Activated T-cell treated with anti-CD3 and anti-CD28 coated beads, Interleukin-2, amount 50 U/mL, for 24 hours (primary cell): ENCODE measurements around the gene WWC1.
"Not testable (repeated sequence)": the region's sequence is repeated elsewhere in the genome, so short reads cannot be mapped to it uniquely, and the experiment has no call there.

ENCODE experiments used
- DNase-seq: peaks from one replicate; pipeline ENCODE4 v3.0.0-alpha.2; 2020
- H3K27ac Mint-ChIP-seq: 2 replicates; pipeline ENCODE4 v1.8.0; 2020; ENCODE audit warnings: mild to moderate bottlenecking, mixed read lengths
- H3K27me3 Mint-ChIP-seq: 2 replicates; pipeline ENCODE4 v1.8.0; 2020; ENCODE audit warnings: mixed read lengths
- H3K36me3 Mint-ChIP-seq: 2 replicates; pipeline ENCODE4 v1.8.0; 2020; ENCODE audit warnings: low read depth, mixed read lengths
- H3K4me1 Mint-ChIP-seq: 2 replicates; pipeline ENCODE4 v1.8.0; 2020; ENCODE audit warnings: low read depth, mixed read lengths
- H3K4me3 Mint-ChIP-seq: 2 replicates; pipeline ENCODE4 v1.8.0; 2020; ENCODE audit warnings: mild to moderate bottlenecking, moderate library complexity, mixed read lengths
- H3K9me3 Mint-ChIP-seq: 2 replicates; pipeline ENCODE4 v1.8.0; 2020; ENCODE audit warnings: mixed read lengths

The WWC1 gene

DNA sequence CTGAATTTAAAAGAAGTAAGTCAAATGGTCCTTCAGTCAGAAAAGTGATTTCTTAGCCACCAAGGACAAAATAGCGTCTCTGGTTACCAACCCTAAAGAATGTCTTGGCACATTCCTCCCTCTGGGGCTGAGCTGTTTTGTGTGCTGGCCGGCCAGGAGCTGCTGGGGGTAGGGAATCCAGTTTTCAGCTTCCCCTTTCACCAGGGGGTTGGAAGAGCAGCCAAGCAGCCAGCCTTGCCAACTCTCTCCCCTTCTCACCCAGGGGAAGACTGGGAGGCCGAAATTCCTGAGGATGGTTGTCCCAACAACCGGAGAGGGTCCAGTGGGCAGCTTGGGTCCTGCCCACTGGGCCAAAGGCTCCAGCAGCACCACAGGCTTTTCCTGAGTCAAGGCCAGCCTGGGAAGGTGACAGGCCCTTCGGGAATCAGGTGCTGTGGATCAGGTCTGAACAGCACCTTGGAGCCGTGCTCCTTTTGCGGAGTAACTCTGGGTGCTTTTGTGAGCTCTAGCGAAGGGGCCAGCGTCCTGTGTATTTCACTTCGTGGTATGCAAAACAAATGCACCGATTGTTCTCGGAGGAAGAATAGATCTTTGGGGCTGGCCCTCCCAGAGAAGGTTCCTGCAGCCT, 4.2 kb downstream of the WWC1 start:
- Mint-ChIP-seq H3K4me3 (no peak overlapping the region), H3K4me1 (peaks cover 14% of the 10 kb centered on the region), H3K36me3 (no peaks in the 10 kb centered on the region), H3K9me3 (no peaks in the 10 kb centered on the region), H3K27me3 (peaks cover 32% of the 10 kb centered on the region), H3K27ac (no peak overlapping the region)
- DNase-seq = no peak

- Mint-ChIP-seq H3K9me3 (no peaks in the 10 kb centered on the region), H3K27me3 (peaks cover 26% of the 10 kb centered on the region), H3K36me3 (no peaks in the 10 kb centered on the region), H3K4me3 (no peak overlapping the region), H3K27ac (no peak overlapping the region), H3K4me1 (peaks cover 9% of the 10 kb centered on the region)
- DNase-seq = no peak
Measured at GRCh38 chr5:168296682-168297081, 5.2 kb downstream of the WWC1 start.

DNA sequence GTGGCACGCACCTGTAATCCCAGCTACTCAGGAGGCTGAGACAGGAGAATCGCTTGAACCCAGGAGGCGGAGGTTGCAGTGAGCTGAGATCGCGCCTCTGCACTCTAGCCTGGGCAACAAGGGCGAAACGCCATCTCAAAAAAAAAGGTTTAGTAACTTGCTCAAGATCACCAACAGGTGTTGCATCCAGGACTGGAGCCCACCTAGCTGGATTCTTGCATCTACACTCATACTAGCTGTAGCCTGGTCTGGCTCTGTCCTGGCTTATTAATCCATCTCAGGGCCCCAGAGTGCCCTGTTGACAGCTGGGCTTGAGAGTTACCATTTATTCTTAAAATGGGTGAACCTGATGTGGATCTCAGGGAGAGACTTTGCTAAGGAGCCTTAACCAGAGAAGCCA, 7.5 kb downstream of the WWC1 start:
- no peak overlapping the region for H3K27ac Mint-ChIP-seq
- peaks cover 11% of the 10 kb centered on the region for H3K27me3 Mint-ChIP-seq
- no peaks in the 10 kb centered on the region for H3K9me3 Mint-ChIP-seq
- no peak for DNase-seq
- H3K4me3 Mint-ChIP-seq = no peak overlapping the region
- H3K4me1 Mint-ChIP-seq = no peaks in the 10 kb centered on the region
- no peaks in the 10 kb centered on the region for H3K36me3 Mint-ChIP-seq

DNA sequence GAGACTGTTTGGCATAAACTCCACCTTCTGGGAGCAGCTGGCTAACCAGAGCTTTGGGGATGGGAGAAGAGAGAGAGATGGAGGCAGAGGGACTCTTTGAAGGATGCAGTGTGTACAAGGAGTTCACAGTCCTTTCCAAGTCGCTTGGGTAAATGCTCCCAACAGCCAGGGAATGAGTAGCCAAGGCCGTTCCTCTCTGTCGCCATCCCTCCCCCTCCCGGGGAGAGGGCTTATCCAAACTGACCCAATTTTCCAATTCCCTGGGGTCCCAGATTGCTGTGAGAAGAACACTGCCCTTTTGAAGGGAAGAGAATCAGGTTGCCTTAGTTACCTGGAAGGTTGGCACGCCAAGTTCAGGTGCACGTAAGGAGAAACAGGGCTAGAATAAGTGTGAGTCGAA, 7.9 kb downstream of the WWC1 start:
- Mint-ChIP-seq H3K4me3 (no peak overlapping the region), H3K27me3 (peaks cover 7% of the 10 kb centered on the region), H3K4me1 (no peaks in the 10 kb centered on the region), H3K27ac (no peak overlapping the region), H3K36me3 (no peaks in the 10 kb centered on the region), H3K9me3 (no peaks in the 10 kb centered on the region)
- no peak for DNase-seq

- H3K36me3 Mint-ChIP-seq = no peaks in the 10 kb centered on the region
- H3K27ac Mint-ChIP-seq = no peak overlapping the region
- H3K27me3 Mint-ChIP-seq = peaks cover 3% of the 10 kb centered on the region
- H3K4me3 Mint-ChIP-seq = no peak overlapping the region
- no peaks in the 10 kb centered on the region for H3K4me1 Mint-ChIP-seq
- H3K9me3 Mint-ChIP-seq = no peaks in the 10 kb centered on the region
- DNase-seq = no peak
Measured at GRCh38 chr5:168300326-168301182, 9.1 kb downstream of the WWC1 start.

DNA sequence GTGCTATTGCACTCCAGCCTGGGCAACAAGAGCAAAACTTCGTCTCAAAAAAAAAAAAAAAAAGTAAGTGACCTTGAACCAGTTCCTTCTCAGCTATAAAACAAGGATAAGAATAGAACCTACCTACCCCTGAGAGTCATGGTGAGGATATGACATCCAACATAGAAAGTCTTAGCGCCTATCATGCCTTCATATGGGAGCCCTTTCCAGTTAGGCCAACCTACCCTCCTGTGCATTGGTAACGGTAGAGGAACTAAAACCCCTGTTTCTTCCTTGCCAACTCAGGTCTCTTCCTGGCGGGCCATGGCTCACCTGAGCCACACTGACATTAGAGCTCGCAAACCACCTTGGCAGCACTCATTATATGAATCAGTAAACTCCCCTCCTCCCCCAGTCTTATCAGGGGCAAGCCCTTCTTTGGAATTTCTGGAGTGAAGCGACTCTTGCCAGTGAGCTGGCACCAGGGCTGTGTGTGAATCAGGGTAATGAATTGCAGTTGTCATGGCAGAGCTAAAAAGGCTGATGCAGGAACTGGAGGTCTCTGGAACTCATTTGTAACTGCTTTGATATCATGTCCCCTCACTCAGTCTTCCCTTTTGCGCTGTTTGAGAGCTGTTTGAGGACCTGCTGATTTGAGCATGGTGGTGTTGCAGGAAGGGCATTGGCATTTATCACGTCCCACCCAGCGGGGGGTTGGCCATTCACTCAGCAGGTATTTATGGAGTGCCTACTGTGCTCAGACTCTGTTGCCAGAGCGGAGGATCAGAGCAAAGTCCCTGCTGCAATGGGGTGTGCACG, 10.3 kb downstream of the WWC1 start:
- Mint-ChIP-seq H3K27ac (no peak overlapping the region), H3K4me3 (no peak overlapping the region), H3K9me3 (no peaks in the 10 kb centered on the region), H3K36me3 (no peaks in the 10 kb centered on the region), H3K4me1 (no peaks in the 10 kb centered on the region), H3K27me3 (peaks cover 3% of the 10 kb centered on the region)
- DNase-seq = no peak

DNA sequence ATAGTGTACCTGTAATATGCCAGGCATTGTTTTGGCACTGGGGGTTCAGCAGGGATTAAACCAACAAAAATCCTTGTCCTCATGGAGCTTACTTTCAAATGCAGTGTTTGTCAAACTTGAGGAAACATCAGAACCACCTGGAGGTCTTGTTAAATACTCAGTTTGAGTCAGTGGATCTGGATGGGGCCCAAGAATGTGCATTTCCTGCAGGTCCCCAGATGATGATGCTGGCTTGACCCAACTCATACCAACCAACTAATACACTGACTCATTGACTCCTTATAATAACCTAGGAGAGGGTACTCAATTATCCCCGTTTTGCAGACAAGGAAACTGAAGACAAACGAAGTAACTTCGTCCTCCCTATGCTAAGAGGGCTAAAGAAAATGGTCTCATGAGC, 11.3 kb downstream of the WWC1 start:
- Mint-ChIP-seq H3K27ac (no peak overlapping the region), H3K4me3 (no peak overlapping the region), H3K27me3 (peaks cover under 1% of the 10 kb centered on the region), H3K4me1 (no peaks in the 10 kb centered on the region), H3K36me3 (no peaks in the 10 kb centered on the region), H3K9me3 (no peaks in the 10 kb centered on the region)
- DNase-seq = no peak

DNA sequence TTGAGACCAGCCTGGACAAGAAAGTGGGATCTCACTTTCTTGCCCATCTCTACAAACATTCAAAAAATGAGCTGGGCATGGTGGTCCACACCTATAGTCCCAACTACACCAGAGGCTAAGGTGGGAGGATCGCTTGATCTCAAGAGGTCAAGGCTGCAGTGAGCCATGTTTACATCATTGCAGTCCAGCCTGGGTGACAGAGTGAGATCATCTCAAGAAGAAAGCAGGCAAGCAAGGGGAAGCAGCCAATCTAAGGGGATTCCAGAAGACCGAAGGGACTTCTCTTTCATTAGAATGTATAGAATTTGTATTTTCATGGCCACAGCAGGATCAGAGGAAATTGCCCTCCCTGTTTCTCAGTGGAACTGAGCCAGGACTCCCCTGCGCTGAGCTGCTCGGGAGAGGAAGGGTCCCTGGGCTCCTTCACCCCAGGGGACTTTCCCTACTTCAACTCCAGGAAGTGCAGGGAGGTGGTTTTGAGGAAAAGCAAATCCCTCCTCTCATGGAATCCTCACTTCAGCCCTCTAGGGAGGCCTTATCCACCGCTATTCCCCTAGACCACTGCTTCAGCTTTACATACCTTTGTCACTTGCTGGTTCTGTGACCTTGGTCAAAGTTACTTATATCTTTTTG, 12.1 kb downstream of the WWC1 start:
- no peak for DNase-seq
- H3K36me3 Mint-ChIP-seq = no peaks in the 10 kb centered on the region
- H3K27ac Mint-ChIP-seq = no peak overlapping the region
- no peaks in the 10 kb centered on the region for H3K4me1 Mint-ChIP-seq
- no peaks in the 10 kb centered on the region for H3K9me3 Mint-ChIP-seq
- H3K4me3 Mint-ChIP-seq = no peak overlapping the region
- H3K27me3 Mint-ChIP-seq = peaks cover 2% of the 10 kb centered on the region

DNA sequence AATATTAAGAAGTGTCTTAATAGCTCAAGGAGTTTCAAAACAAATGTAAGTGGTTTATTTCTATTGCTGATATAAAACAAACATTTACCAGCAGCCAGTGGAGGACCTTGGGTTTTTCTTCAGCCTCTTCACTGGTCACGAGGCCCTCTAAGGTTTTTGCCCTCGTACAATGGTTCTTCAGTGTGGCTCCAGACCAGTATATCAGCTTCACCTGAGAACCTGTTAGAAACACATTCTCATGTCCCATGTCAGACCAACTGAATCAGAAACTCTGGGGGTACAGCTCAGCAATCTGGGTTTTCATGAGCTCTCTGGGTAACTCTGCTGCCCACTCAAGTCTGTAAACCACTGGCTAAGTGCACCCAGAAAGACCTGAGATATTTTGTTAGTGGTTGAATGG, 12.9 kb downstream of the WWC1 start:
- Mint-ChIP-seq H3K27ac (no peak overlapping the region), H3K27me3 (peaks cover 2% of the 10 kb centered on the region), H3K9me3 (no peaks in the 10 kb centered on the region), H3K4me3 (no peak overlapping the region), H3K4me1 (no peaks in the 10 kb centered on the region), H3K36me3 (no peaks in the 10 kb centered on the region)
- no peak for DNase-seq

GRCh38 chr5:168305281-168305680, 13.8 kb downstream of the WWC1 start:
- Mint-ChIP-seq H3K36me3 (no peaks in the 10 kb centered on the region), H3K27ac (no peak overlapping the region), H3K27me3 (peaks cover 2% of the 10 kb centered on the region), H3K4me3 (no peak overlapping the region), H3K4me1 (no peaks in the 10 kb centered on the region), H3K9me3 (no peaks in the 10 kb centered on the region)
- DNase-seq = no peak

GRCh38 chr5:168307022-168307421, 15.6 kb downstream of the WWC1 start:
- Mint-ChIP-seq H3K27ac (no peak overlapping the region), H3K27me3 (peaks cover 2% of the 10 kb centered on the region), H3K4me1 (no peaks in the 10 kb centered on the region), H3K4me3 (no peak overlapping the region), H3K36me3 (no peaks in the 10 kb centered on the region), H3K9me3 (no peaks in the 10 kb centered on the region)
- DNase-seq = no peak

DNA sequence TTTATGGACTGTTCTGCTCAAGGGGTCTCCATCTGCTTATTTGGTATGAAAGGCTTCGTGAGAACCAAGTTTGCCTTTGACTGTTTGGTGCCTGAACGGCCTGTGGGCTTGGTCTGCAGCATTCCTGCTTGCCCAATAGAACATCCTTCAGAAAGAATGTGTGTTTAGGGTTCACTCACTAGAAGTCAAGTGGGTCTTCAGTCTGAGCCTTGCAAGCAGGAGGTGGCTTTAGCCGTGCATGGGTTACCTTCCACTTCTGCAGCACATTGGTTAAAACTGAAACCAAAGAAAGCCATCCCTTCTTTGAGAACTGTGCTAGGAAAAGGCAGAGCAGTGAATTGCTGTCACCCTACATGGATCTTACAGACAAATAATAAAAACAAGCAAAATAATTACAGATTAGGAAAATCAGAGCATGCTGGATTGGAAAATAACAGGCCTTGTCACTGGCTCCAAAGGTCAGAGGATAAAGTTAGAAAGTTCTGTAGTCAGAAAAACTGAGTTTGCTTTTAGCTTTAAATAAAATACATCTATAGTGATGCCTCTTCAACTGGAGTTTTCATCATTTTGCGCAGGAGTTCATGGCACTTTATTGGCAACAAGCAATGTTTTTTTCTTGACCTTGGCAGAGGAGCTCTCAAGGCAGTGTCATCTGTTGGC, 16.6 kb downstream of the WWC1 start:
- H3K4me3 Mint-ChIP-seq = no peak overlapping the region
- H3K27me3 Mint-ChIP-seq = peaks cover 2% of the 10 kb centered on the region
- H3K4me1 Mint-ChIP-seq = no peaks in the 10 kb centered on the region
- no peak for DNase-seq
- no peak overlapping the region for H3K27ac Mint-ChIP-seq
- no peaks in the 10 kb centered on the region for H3K9me3 Mint-ChIP-seq
- H3K36me3 Mint-ChIP-seq = no peaks in the 10 kb centered on the region

DNA sequence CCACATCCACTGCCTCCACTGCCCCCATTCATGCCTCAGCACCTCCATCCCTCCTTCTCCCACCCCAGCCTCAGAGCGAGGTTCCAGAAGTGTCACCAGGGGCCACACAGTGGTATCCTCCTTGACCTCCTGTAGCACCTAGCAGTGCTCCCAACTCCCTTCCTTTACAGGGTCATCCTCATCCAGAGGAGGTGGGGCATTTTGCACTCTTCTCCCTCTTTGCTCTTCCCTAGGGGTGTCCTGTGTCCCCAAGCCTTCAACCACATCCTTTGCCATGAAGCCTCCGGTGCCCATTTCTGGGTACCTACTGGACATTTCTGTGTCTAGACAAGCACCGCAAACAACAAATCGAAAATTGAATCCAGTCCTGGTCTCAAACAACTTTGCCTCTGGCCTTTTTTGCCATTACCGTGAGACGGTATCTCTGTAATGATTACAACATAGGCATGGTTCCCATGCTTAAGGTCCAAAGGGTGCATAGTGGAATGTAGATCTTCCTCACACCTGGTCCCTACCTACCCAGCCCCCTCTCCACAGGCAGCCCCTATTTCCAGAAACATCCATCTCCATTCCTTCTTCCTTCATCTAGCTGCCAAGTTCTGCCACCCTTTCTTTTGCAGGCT, 17.6 kb downstream of the WWC1 start:
- no peaks in the 10 kb centered on the region for H3K4me1 Mint-ChIP-seq
- H3K36me3 Mint-ChIP-seq = no peaks in the 10 kb centered on the region
- no peak overlapping the region for H3K4me3 Mint-ChIP-seq
- peaks cover 2% of the 10 kb centered on the region for H3K27me3 Mint-ChIP-seq
- no peaks in the 10 kb centered on the region for H3K9me3 Mint-ChIP-seq
- no peak overlapping the region for H3K27ac Mint-ChIP-seq
- no peak for DNase-seq

- not testable (repeated sequence) for H3K27me3 Mint-ChIP-seq, H3K9me3 Mint-ChIP-seq, H3K4me1 Mint-ChIP-seq, DNase-seq, H3K36me3 Mint-ChIP-seq, H3K27ac Mint-ChIP-seq, H3K4me3 Mint-ChIP-seq
Measured at GRCh38 chr5:168310541-168310940, 19.1 kb downstream of the WWC1 start.
